Heart left ventricle (tissue), 16 donors: ENCODE measurements around the gene PNLIPRP2. TPM values are rescaled to one million over a fixed set of nuclear protein-coding genes. Genes with fewer than 3 reads are reported as not detected.

ENCODE experiments used
- ATAC-seq, 4 donors: fragments of 200-7000 bp; cut with Tn5 transposase; one replicate each; pipeline ENCODE4 v1.9.1; 2020 to 2022; ENCODE audit warnings: moderate library complexity in 4 of 4, mild to moderate bottlenecking in 3 of 4, moderate number of reproducible peaks in 1 of 4
- DNase-seq, 5 donors: peaks; one replicate each; pipeline ENCODE4 v3.0.0-alpha.2; 2020
- H3K27ac ChIP-seq, 12 donors: fragments of 200-600 bp; sonication (generic) in 4 of 12; one replicate each; pipeline versions ENCODE4 v1.5.0 to v1.8.0; 2016 to 2022; ENCODE audit warnings: mild to moderate bottlenecking in 2 of 12
- H3K27me3 ChIP-seq, 9 donors: fragments of 200-600 bp; sonication (generic) in 2 of 9; one replicate each; pipeline versions ENCODE4 v1.5.1 to v1.8.0; 2016 to 2022; ENCODE audit warnings: mild to moderate bottlenecking in 3 of 9
- H3K36me3 ChIP-seq, 9 donors: fragments of 200-600 bp; sonication (generic) in 2 of 9; one replicate each; pipeline versions ENCODE4 v1.5.0 to v1.8.0; 2018 to 2022; ENCODE audit warnings: mild to moderate bottlenecking in 2 of 9
- H3K4me1 ChIP-seq, 12 donors: fragments of 200-600 bp; sonication (generic) in 4 of 12; one replicate each; pipeline versions ENCODE4 v1.5.0 to v1.8.0; 2016 to 2022; ENCODE audit warnings: mild to moderate bottlenecking in 3 of 12
- H3K4me3 ChIP-seq, 12 donors: fragments of 200-600 bp; sonication (generic) in 4 of 12; one replicate each; pipeline versions ENCODE4 v1.5.0 to v1.8.0; 2017 to 2022; ENCODE audit warnings: mild to moderate bottlenecking in 9 of 12, moderate library complexity in 4 of 12
- H3K9me3 ChIP-seq, 12 donors: fragments of 200-600 bp; sonication (generic) in 4 of 12; one replicate each; pipeline versions ENCODE4 v1.5.0 to v1.8.0; 2016 to 2022; ENCODE audit warnings: mild to moderate bottlenecking in 1 of 12
- POLR2A ChIP-seq, 2 donors: fragments of 450-650 bp; IDR thresholded peaks; one replicate each; pipeline ENCODE4 v1.6.1; 2017; ENCODE audit warnings: antibody characterized with exemption in 2 of 2, mild to moderate bottlenecking in 2 of 2, moderate library complexity in 2 of 2
- WGBS, 4 donors: extraction: QIAGEN DNeasy Blood & Tissue Kit in 2 of 4; methylation state at CpG; one replicate each; pipeline versions ENCODE4 v1.1.5 to v1.1.7; 2013 to 2018; 5-methylcytosine and 5-hydroxymethylcytosine counted together
- intact Hi-C, 10 donors: fragments of 100-400 bp; cut with DNase I; formaldehyde crosslinking; loops; one replicate each; pipeline versions ENCODE4 v1.11.1 to v1.14.2; 2022
- polyA plus RNA-seq, 2 donors: library from polyadenylated mRNA; stranded (reverse); fragments of 200-250 nt; gene quantifications; one replicate each; pipeline ENCODE4 v1.2.3, GENCODE V29; 2013
- total RNA-seq, 9 donors: library from RNA; depleted of rRNA in 2 of 9; stranded (reverse); fragments of >200 nt in 2 of 9; fragmentation: NEBNext Ultra II Directional in 3 of 9; extraction: Animal tissue kit (Norgen Biotek cat#: 25700) in 3 of 9; gene quantifications; one replicate each; pipeline versions ENCODE4 v1.1.0 to v1.2.4, GENCODE V29; 2016 to 2023
- TF ChIP-seq, protein P1 (sequence below), 12 donors: fragments of 200-600 bp; sonication (generic) in 4 of 12; IDR thresholded peaks; one replicate each; pipeline versions ENCODE4 v1.5.0 to v1.8.0; 2018 to 2022; ENCODE audit warnings: antibody characterized with exemption in 12 of 12, mild to moderate bottlenecking in 5 of 12
- donor health status: ischemic (EF 13 %, LVEDD 7.1; RV severe dilation, severe dysfunction).
- donor health status: healthy with polysubstance abuse.
- donor health status: DM: no; HTN: yes; CAD: no.
- donor health status: DM: no; HTN: no; CAD: no.
- donor health status: ischemic (EF 25% LVEDD 6.9; RV normal size, moderate dysfunction).
- donor health status: ischemic (EF 25% LVEDD 5.7; RV mildly dilated, moderate dysfunction).
- donor health status: healthy.
- donor health status: DM: yes; HTN: yes; CAD: no.
- donor health status: ischemic (EF 35%, LVEDD 5.7; RV mildly dilated, moderate dysfunction).
- donor health status: nonischemic (EF 11% LVEDD 7.7; RV severe dilation, severe dysfunction).
- donor health status: DM: yes; HTN: yes; CAD: no.
- donor health status: PGD.
- donor health status: ischemic (EF 29% LVEDD 5.4; RV normal size, mild dysfunction).
- donor health status: nonischemic (EF 23%, LVEDD 6.1; RV moderate dilation, normal function).

The PNLIPRP2 gene
- total and polyA plus RNA-seq, 11 donors = 0.04 to 0.27 TPM; not detected in 9

DNA sequence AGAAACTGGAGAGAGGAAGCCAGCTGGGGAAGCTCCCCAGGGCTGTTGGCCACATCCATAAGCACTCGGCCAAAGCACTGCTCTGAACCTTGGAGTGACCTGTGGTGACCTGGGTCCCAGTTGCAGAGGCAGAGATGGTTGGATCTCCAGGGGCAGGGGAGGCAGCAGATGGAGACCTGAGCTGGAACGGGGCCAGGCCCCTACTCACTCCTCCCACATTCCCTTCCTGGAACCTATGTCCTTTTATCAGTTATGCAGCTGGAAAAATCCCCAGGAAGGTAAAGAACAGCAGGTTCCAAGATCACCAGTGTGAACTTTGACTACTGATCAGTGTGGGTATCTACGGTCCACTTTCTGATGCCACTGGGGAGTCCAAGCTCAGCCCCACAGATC, 9.6 kb upstream of the PNLIPRP2 start:
- no peak overlapping the region for H3K27ac ChIP-seq
- 60 to 70% (median 61%) methylated on average over 2 to 3 of the region's 3 CpGs for WGBS, 4 donors
- TF ChIP-seq POLR2A (IDR thresholded peaks at IDR 0.05) = no peak
- TF ChIP-seq, protein P1, sequence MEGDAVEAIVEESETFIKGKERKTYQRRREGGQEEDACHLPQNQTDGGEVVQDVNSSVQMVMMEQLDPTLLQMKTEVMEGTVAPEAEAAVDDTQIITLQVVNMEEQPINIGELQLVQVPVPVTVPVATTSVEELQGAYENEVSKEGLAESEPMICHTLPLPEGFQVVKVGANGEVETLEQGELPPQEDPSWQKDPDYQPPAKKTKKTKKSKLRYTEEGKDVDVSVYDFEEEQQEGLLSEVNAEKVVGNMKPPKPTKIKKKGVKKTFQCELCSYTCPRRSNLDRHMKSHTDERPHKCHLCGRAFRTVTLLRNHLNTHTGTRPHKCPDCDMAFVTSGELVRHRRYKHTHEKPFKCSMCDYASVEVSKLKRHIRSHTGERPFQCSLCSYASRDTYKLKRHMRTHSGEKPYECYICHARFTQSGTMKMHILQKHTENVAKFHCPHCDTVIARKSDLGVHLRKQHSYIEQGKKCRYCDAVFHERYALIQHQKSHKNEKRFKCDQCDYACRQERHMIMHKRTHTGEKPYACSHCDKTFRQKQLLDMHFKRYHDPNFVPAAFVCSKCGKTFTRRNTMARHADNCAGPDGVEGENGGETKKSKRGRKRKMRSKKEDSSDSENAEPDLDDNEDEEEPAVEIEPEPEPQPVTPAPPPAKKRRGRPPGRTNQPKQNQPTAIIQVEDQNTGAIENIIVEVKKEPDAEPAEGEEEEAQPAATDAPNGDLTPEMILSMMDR (IDR thresholded peaks at IDR 0.05) = no peak
- H3K36me3 ChIP-seq = no peaks in the 10 kb centered on the region
- H3K4me3 ChIP-seq = no peak overlapping the region
- DNase-seq (no peak), ATAC-seq (no peak)
- intact Hi-C loops = no loop called here
- peaks cover 0 to 3% (median 0%) of the 10 kb centered on the region in 12 donors for H3K9me3 ChIP-seq
- peaks cover 0 to 22% (median 4%) of the 10 kb centered on the region in 9 donors for H3K27me3 ChIP-seq
- peaks cover 0 to 7% (median 0%) of the 10 kb centered on the region in 12 donors for H3K4me1 ChIP-seq

DNA sequence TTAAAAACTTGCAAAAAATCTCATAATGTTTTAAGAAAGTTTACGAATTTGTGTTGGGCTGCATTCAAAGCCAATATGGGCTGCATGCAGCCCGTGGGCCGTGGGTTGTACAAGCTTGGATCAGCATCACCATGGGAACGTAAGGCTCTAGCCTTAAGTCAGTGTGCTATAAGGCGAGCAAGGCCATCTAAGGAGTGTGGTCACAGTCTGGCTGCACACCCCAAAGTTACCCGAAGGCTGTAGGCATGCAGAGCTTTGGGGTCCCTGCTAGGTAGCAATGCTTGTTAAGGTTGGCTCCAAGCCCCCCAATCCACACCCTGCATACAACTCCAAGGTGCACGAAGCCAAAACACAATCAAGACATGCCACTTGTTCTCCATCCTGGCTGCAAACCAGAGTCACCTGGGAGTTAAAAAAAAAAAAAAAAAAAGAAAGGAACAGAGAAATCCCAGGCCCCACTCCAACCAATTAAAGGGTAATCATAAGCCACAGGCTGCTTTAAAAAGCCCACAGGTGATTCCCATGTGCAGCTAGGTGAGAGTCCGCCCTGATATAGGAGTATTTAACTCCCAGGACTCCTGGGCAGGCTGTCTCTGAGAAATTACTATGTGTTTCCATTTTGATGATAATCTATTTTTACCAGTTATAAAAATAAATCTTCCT, 8.5 kb upstream of the PNLIPRP2 start:
- peaks cover 0 to 22% (median 4%) of the 10 kb centered on the region in 9 donors for H3K27me3 ChIP-seq
- ATAC-seq (no peak), DNase-seq (no peak)
- no peaks in the 10 kb centered on the region for H3K36me3 ChIP-seq
- intact Hi-C loops = no loop called here
- H3K4me3 ChIP-seq = no peak overlapping the region
- H3K27ac ChIP-seq = no peak overlapping the region
- WGBS, 4 donors = 89 to 91% (median 90%) methylated on average over 8 of the region's 8 CpGs
- H3K4me1 ChIP-seq = peaks cover 0 to 7% (median 0%) of the 10 kb centered on the region in 12 donors
- peaks cover 0 to 3% (median 0%) of the 10 kb centered on the region in 12 donors for H3K9me3 ChIP-seq
- TF ChIP-seq, protein P1 (IDR thresholded peaks at IDR 0.05) = no peak
- no peak for TF ChIP-seq POLR2A (IDR thresholded peaks at IDR 0.05)

DNA sequence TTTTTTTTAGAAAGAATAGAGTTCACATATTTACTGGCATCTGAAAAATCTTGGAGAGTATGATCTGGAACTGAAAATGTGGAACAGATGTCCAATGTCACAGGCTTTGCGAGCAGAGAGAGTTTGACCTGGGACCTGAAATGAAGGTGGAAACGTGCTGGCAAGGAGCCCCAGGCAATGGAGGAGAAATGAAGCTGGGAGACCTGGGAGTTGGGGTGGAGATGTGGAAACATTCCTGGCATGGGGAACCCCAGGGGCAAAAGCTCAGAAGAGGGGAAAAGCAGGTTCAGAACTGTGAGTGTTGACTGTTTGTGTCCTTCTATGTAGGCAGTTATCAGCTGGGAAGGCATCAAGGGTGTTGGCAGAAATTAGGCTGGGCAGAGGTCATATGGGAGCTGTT, 7.3 kb upstream of the PNLIPRP2 start:
- 74 to 89% (median 83%) methylated on average over 2 of the region's 2 CpGs for WGBS, 4 donors
- TF ChIP-seq, protein P1 (IDR thresholded peaks at IDR 0.05) = no peak
- TF ChIP-seq POLR2A (IDR thresholded peaks at IDR 0.05) = no peak
- no peak for DNase-seq
- intact Hi-C loops = no loop called here
- peaks cover 0 to 7% (median 0%) of the 10 kb centered on the region in 12 donors for H3K4me1 ChIP-seq
- H3K27me3 ChIP-seq = peaks cover 0 to 22% (median 4%) of the 10 kb centered on the region in 9 donors
- peaks cover 0 to 3% (median 0%) of the 10 kb centered on the region in 12 donors for H3K9me3 ChIP-seq
- no peak for ATAC-seq
- no peak overlapping the region for H3K27ac ChIP-seq
- H3K4me3 ChIP-seq = no peak overlapping the region
- no peaks in the 10 kb centered on the region for H3K36me3 ChIP-seq

DNA sequence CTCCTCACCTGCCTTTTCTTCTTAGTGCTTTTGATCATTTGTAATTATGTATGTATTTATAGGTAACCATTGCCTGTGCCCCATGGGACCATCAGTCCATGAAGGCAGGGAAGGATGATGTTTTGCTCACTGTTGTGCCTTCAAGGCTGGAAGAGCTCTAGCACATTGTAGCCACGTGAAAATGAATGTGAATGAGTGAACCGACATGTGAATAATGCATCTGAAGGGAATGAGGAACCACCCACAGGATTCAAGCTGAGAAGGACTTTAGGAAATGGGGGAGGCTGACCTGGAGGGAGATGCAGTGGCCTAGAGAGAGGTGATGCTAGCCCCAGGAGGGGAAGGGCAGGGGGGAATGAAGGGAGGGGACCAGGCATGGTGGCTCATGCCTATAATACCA, 6.0 kb upstream of the PNLIPRP2 start:
- no peaks in the 10 kb centered on the region for H3K36me3 ChIP-seq
- DNase-seq (no peak), ATAC-seq (no peak)
- no peak overlapping the region for H3K27ac ChIP-seq
- WGBS, 4 donors = 35 to 50% (median 45%) methylated on average over 2 of the region's 2 CpGs
- peaks cover 0 to 1% (median 0%) of the 10 kb centered on the region in 12 donors for H3K4me1 ChIP-seq
- H3K9me3 ChIP-seq = peaks cover 0 to 3% (median 0%) of the 10 kb centered on the region in 12 donors
- intact Hi-C loops = no loop called here
- H3K27me3 ChIP-seq = peaks cover 0 to 12% (median 0%) of the 10 kb centered on the region in 9 donors
- no peak overlapping the region for H3K4me3 ChIP-seq
- TF ChIP-seq POLR2A (IDR thresholded peaks at IDR 0.05) = no peak
- TF ChIP-seq, protein P1 (IDR thresholded peaks at IDR 0.05) = no peak
